GM21528 (cell line): Measurements from ENCODE around the gene AP2M1.
"Not testable (repeated sequence)": the region's sequence is repeated elsewhere in the genome, so short reads cannot be mapped to it uniquely, and the experiment has no call there.

Source experiments
- ATAC-seq: cut with Tn5 transposase; IDR thresholded peaks from one replicate; pipeline ENCODE4 v1.9.1; 2021; ENCODE audit warnings: mild to moderate bottlenecking, moderate library complexity; ENCODE audit not compliant: unreplicated experiment, low FRiP score

Gene AP2M1

GRCh38 chr3:184155644-184156521, 18.8 kb upstream of the AP2M1 start:
- ATAC-seq: peak; percentile 34

GRCh38 chr3:184156522-184156955, 18.1 kb upstream of the AP2M1 start:
- ATAC-seq: no peak

- no peak for ATAC-seq
These were observed 17.4 kb upstream of the AP2M1 start for GRCh38 chr3:184157206-184157605.

GRCh38 chr3:184158404-184158803, 16.3 kb upstream of the AP2M1 start:
- ATAC-seq: no peak

GRCh38 chr3:184160456-184160855, 14.2 kb upstream of the AP2M1 start:
- no peak for ATAC-seq

- ATAC-seq: not testable (repeated sequence)
These were observed 12.0 kb upstream of the AP2M1 start for GRCh38 chr3:184162571-184163070.

- no peak for ATAC-seq
These were observed 9.9 kb upstream of the AP2M1 start for GRCh38 chr3:184164648-184165330.

GRCh38 chr3:184165543-184165942, 9.1 kb upstream of the AP2M1 start:
- ATAC-seq: no peak

- ATAC-seq: no peak
These were observed 8.0 kb upstream of the AP2M1 start for GRCh38 chr3:184166671-184167070.

- no peak for ATAC-seq
These were observed 6.9 kb upstream of the AP2M1 start for GRCh38 chr3:184167786-184168185.

GRCh38 chr3:184168363-184169120, 6.1 kb upstream of the AP2M1 start:
- no peak for ATAC-seq

GRCh38 chr3:184169896-184170875, 4.5 kb upstream of the AP2M1 start:
- no peak for ATAC-seq

- ATAC-seq: no peak
These were observed 3.1 kb upstream of the AP2M1 start for GRCh38 chr3:184171562-184171961.

- no peak for ATAC-seq
These were observed 1.8 kb upstream of the AP2M1 start for GRCh38 chr3:184172681-184173373.

- ATAC-seq: no peak
These were observed 1.3 kb upstream of the AP2M1 start for GRCh38 chr3:184173374-184173722.

GRCh38 chr3:184174284-184174645, 390 bp upstream of the AP2M1 start:
- no peak for ATAC-seq

- ATAC-seq: no peak
These were observed 851 bp downstream of the AP2M1 start for GRCh38 chr3:184175506-184175905.

GRCh38 chr3:184175981-184176376, 1.3 kb downstream of the AP2M1 start:
- ATAC-seq: no peak
